NK-92 (cell line): Measurements from ENCODE around the gene ALKBH5.
A peak's percentile ranks its signal among the peaks of the same experiment; 100 is the strongest.

Source experiments
- DNase-seq: peaks from one replicate; lab custom pipeline; 2025; ENCODE audit not compliant: unreplicated experiment; lab: John Stamatoyannopoulos, UW

ALKBH5 gene

DNA sequence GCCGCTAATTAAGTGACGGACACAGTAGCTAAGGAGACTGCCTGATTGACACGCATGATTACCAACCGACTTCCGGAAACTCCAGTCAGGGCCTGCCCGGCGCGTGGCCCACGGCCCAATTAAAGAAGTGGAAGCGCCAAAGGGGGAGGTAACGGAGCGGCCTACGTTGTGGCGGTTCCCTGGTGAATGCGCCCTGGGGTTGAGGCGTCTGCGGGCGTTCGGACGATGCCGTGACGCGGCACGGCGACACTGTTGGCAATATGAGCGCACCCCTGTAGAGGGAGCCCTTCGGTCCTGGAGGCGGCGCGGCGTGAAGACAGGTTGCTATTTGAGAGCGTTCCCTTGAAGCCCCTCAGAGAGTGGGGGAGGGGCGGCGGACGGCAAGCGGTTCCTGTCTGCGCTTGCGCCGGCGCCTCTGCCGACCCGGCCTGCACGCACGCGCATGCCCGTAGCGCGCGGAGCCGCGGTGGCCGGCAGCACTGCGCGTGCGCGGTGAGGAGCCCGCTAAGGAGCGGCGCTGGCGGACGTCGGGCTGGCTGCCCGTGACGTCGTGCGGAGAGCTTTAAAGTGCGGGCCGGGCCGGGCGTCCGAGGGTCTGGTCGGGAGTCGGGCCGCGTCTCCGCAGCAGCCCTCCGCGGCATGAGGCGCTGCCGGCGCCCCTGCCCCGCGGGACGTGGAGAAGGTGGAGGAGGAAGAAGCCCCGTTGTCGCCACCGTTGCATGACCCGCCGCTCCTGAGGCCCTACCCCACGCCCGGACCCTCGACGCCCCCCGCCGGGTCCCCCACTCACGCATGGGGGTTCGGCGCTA, at the start of gene ALKBH5:
Gene ALKBH5, plus strand, starts transcription at position 495 of the 809 bp plus-strand sequence. CDS start 416 bp downstream, outside the sequence.
- DNase-seq: peak; percentile 97

DNA sequence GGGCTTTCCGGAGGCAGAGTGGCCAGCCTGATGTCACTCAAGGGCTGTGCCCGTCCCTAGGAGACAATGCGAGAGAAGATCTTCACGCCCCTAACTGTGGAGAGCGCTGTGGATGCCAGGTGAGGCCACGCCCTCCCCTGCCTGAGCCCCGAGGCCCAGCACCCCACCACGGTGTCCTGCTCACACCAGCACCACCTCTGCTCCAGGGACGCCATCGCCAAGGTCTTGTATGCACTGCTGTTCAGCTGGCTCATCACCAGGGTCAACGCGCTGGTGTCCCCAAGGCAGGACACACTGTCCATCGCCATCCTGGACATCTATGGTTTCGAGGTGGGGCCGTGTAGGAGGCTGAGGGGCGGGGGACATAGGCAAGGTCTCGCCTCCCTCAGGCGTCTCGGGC, 47.3 kb upstream of the ALKBH5 start:
- DNase-seq: no peak

GRCh38 chr17:18138065-18138749, 45.4 kb upstream of the ALKBH5 start:
- no peak for DNase-seq

GRCh38 chr17:18139092-18139491, 44.5 kb upstream of the ALKBH5 start:
- no peak for DNase-seq

DNA sequence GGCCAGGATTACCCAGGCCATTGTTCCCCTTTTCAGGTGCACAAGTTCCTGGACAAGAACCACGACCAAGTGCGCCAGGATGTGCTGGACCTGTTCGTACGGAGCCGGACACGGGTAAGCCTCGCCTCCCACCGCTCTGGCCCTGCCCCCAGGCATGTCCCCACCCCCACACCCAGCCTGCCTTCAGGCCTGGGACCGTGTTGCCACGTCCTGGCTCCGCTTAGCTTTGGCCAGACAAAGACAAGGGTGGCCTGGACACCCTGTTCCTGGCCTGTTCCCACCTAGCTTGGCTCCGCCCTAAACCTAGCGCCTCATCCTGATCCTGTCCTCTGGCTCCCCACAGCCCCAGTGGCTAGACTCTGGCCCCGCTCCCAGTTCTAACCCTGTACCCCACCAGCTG, 44.1 kb upstream of the ALKBH5 start:
- DNase-seq: no peak

DNA sequence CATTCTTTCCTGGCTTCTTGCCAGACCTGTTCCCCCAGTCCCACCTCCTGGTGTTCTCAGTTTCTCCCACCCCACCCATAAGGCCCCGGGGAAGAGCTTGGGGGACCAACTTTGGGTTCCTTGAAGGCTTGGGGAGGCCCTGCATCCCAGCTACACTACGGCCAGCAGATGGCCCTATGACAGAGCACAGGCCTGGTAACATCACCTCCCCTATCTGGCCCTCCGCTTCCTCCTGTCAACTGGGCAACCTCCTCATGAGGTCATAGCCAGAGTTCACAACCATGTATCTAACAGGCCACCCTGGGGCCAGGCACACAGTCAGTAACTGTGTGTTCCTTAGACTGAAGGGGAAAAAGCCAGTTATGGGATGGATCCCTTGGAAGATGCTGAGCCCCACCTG, 43.7 kb upstream of the ALKBH5 start:
- no peak for DNase-seq

GRCh38 chr17:18140648-18141047, 43.0 kb upstream of the ALKBH5 start:
- no peak for DNase-seq

DNA sequence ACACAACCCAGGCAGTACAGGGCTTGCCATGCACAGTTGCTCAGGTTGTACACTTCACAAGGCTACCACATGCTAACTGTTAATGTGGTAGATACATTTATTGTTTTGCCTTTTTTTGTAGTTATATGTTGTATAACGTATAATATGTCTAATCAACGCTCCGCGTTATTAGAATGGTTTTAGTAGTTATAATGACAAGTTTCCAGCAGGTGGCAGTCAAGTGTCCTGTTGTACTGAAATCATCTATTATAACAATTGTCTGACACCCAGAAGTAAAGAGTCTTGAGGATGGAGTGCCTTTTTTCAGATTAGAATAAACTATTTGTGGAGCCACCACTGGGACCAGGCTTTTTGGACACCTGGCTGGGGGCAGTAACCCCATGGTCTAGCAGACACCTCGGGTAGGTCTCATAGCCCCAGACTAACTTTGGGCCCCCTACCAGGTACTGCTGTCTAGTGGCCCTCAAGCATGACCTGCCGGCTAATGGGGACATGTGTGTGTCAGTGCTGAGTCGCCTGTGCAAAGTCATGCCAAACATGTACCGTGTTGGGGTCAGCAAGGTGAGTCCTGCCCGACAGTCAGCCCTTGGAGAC, 42.3 kb upstream of the ALKBH5 start:
- DNase-seq: no peak

DNA sequence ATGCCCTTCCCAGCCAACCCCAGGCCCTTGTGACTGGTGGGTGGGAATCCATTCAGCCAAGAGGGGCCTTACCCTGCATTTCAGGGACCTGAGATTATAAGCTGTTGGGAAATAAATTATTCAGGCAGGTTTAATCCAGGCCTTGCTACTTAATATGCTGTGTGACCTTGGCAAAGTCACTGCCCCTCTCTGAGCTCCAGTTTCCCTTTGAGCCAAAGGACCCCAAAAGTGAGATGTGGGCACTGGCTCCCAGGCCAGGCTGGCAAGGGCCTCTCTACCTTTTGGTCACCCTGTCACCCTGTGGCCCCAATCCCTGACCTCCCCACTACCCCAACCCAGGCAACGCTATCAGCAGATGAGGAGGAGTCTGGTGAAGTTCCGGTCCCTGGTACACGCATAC, 41.2 kb upstream of the ALKBH5 start:
- no peak for DNase-seq

DNA sequence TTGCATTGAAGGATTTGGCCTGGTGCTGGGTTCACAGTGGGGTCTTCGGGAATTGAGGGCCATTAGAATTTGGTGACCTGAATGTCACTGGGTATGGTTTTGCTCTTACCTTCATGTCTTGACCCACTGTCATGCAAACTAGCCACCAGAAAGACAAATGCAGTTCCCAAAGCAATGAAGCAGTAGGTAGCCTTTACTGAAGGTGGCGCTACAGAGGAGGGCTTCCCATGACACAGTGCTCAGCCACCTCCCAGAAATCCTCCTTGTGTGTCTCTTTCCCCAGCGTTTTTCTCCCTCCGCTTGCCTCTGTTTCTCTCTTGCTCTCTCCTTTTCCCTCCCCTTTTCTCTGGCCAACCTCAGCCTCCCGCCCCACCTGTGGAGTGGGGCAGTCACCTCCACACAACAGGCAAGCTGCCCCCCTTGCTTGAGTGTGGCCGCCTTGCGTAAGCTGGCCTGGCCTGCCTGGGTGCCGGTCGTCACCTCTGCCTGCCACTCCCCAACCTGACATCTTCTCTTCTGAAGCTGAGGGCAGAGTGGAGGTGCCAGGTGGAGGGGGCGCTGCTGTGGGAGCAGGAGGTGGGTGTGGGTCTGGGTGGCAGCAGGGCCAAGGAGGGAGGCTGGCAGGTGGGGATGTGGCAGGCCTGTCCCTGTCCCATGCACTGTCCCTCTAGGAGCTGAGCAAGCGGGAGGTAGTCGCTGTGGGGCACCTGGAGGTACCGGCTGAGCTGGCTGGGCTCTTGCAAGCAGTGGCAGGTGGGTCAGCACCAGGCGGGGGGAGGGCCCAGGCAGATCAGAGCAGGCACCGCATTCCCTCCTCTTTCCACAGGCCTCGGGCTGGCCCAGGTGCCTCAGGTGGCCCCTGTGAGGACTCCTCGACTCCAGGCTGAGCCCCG, 40.3 kb upstream of the ALKBH5 start:
- no peak for DNase-seq

- DNase-seq: no peak
Measured at GRCh38 chr17:18144261-18144660, 39.4 kb upstream of the ALKBH5 start.

DNA sequence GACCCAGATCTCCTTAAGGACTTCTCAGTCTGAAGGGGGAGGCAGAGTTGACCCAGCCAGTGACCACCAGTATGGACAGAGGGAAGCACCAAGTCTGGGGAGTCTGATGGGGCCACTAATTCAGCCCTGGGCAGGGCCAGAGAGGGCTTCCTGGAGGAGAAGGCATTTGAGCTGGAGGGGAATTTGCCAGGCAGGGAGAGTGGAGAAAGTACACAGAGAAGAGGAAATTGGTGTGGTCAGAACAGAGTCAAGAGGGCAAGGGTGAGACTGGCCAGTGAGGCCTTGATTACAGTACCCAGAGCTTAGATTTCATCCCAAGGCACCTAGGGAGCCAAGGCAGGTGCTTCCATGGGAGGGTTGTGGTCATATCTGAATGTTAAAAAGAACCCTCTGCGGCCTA, 38.8 kb upstream of the ALKBH5 start:
- DNase-seq: no peak

DNA sequence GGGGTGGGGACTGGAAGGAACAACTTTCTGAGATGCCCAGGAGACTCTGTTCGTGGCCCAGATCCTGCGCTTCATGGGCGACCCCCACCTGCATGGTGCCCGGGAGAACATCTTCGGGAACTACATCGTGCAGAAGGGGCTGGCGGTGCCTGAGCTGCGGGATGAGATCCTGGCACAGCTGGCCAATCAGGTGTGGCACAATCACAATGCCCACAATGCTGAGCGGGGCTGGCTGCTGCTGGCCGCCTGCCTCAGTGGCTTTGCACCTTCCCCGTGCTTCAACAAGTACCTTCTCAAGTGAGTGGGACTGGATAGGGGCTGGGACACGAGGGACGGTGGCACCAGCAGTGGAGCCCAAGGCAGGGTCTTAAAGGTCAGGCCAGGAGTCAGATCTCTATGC, 37.8 kb upstream of the ALKBH5 start:
- no peak for DNase-seq

- no peak for DNase-seq
Measured at GRCh38 chr17:18146259-18146658, 37.4 kb upstream of the ALKBH5 start.

DNA sequence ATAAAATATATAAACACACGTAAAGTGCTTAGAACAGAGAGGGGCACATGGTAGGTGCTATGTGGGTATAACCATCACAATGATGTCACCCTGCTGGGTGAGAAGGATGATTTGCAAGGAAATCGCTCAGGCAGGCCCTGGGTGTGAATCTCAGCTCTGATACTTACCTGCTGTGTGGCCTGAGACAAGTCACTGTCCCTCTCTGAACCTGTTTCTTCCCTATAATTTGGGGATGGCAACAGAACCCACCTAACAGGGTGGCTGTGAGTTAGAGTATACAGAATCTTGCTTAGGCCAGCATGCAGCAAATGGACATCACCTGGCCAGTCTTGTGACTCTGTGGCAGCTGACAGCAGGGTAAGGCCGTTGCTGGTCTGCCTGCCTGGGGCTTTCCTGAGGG, 36.6 kb upstream of the ALKBH5 start:
- no peak for DNase-seq

DNA sequence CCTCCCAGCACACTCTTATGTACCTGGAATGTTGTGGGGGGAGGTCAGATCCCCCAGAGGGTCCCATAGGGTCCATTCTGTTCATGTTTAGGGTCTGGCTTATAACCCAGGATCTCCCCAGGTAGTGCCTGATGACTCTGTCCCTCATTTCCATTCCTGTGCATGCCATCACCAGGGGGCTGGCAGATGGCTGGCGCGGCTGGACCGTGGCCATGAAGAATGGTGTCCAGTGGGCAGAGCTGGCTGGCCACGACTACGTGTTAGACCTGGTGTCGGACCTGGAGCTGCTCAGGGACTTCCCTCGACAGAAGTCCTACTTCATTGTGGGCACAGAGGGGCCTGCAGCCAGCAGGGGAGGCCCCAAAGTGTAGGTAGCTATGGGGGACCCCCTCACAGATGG, 35.0 kb upstream of the ALKBH5 start:
- DNase-seq: no peak

- DNase-seq: no peak
Measured at GRCh38 chr17:18151290-18151689, 32.3 kb upstream of the ALKBH5 start.

DNA sequence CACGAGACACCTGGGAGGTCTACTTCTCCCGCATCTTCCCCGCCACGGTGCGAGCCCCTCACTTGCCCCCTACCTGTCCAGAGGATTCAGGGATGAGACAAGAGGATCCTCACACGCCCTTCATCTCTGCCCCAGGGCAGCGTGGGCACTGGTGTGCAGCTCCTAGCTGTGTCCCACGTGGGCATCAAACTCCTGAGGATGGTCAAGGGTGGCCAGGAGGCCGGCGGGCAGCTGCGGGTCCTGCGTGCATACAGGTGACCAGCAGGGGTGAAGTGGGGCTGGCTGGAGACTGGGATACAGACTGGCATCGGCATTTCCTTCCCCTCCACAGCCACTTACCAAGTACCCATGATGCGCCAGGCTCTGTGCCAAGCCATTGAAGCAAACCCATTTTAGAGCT, 28.4 kb upstream of the ALKBH5 start:
- DNase-seq: no peak

DNA sequence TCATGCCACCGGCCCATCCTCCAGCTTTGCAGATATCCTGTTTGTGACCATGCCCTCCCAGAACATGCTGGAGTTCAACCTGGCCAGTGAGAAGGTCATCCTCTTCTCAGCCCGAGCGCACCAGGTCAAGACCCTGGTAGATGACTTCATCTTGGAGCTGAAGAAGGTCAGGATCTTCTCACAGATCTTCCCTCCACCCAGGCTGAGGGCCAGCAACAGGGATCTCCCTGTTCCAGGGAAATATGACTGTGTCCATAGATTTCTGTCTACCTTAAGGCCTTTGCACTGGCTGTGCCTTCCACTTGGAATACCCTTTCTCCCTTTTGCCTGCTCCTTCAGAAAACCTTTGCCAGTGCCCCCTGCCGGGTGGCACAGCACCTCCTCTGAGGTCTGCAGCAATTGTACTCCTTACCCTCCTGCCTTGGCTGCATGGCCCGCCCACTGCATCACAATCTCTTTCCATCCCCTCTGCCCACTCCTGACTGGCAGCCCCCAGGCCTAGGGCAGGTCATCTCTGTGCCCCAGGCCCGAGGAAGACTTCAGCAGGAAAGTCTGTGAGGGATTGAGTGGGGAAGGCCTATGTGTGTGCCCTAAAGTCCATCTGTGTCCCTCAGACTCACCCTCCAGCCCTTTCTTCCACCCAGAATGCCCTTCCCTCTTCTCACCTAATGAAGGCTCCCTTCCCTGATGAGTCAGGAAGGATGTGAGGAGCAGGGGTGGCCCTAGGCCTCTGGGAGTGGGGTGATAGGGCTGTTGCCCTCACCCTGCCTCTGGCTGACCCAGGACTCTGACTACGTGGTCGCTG, 27.3 kb upstream of the ALKBH5 start:
- no peak for DNase-seq

- no peak for DNase-seq
Measured at GRCh38 chr17:18156976-18157280, 26.7 kb upstream of the ALKBH5 start.
